HepG2 (cell line): ENCODE results near the gene NRIP2. TPM values are rescaled to one million over a fixed set of nuclear protein-coding genes. Genes with fewer than 3 reads are reported as not detected.

Source experiments
- ATAC-seq: fragments of 200-7000 bp; cut with Tn5 transposase; 3 replicates; pipeline ENCODE4 v1.9.1; 2020; ENCODE audit warnings: mild to moderate bottlenecking, moderate library complexity
- BruUV-seq: library from RNA; stranded (reverse); fragments of 400-500 nt; replicated peaks from 2 replicates; lab custom pipeline; 2021; lab: Mats Ljungman, UMichigan
- CTCF ChIA-PET: fragments of 300-600 bp; formaldehyde crosslinking; extraction: SDS; loops from one replicate; lab custom pipeline; 2021; ENCODE audit warnings: low total read pairs, inconsistent platforms, low intra/inter-chr PET ratio; lab: Yijun Ruan, JAX
- POLR2A ChIA-PET: fragments of 350-600 bp; sonication (Branson Sonifier 250); formaldehyde crosslinking; loops from one replicate; lab custom pipeline; 2020; ENCODE audit warnings: antibody characterized with exemption, inconsistent platforms; lab: Yijun Ruan, JAX
- DNase-seq: peaks from one replicate; pipeline ENCODE4 v3.0.0-alpha.2; 2015; ENCODE audit warnings: low spot score
- FAIRE-seq: peaks from 3 replicates; lab custom pipeline; 2011; peaks lifted over from hg19 to GRCh38; lab: Jason Lieb, UNC
- H2AFZ ChIP-seq: one replicate; pipeline ENCODE4 v1.6.1; 2011; ENCODE audit warnings: low read length, inconsistent platforms
- H3K27ac ChIP-seq: fragments of 300-600 bp; 3 replicates; pipeline ENCODE4 v1.8.0; 2011; ENCODE audit warnings: mixed run types, mild to moderate bottlenecking, mixed read lengths, low read length, inconsistent platforms; ENCODE audit not compliant: insufficient read depth; ENCODE audit errors: extremely low read length
- H3K27me3 ChIP-seq, 2 experiments: fragments of 200-600 bp in 1 of 2; 2 replicates in 1 of 2; 3 replicates in 1 of 2; pipeline versions ENCODE4 v1.6.0 to v1.8.0; 2011; ENCODE audit warnings: low read length in 2 of 2, mild to moderate bottlenecking in 2 of 2, moderate library complexity in 2 of 2, inconsistent platforms in 1 of 2; ENCODE audit not compliant: insufficient read depth in 2 of 2, control insufficient read depth in 1 of 2
- H3K36me3 ChIP-seq, 2 experiments: fragments of 200-600 bp in 1 of 2; replicated peaks in 1 of 2; 2 replicates in 1 of 2; 3 replicates in 1 of 2; pipeline versions ENCODE4 v1.5.1 to v1.8.0; 2011; ENCODE audit warnings: low read length in 2 of 2, inconsistent platforms in 1 of 2; ENCODE audit not compliant: insufficient read depth in 2 of 2, control insufficient read depth in 1 of 2
- H3K4me1 ChIP-seq: 2 replicates; pipeline ENCODE4 v1.5.1; 2012; ENCODE audit warnings: low read length, inconsistent platforms; ENCODE audit not compliant: insufficient read depth
- H3K4me2 ChIP-seq: 2 replicates; pipeline ENCODE4 v1.6.0; 2011; ENCODE audit warnings: low read depth, low read length, inconsistent platforms
- H3K4me3 ChIP-seq, 3 experiments: fragments of 200-600 bp in 1 of 3; sonication (generic), shearing (Covaris generic) in 1 of 3; replicated peaks in 1 of 3; 2 replicates each; pipeline ENCODE4 v1.5.1; 2011 to 2016; ENCODE audit warnings: low read length in 3 of 3, inconsistent platforms in 2 of 3, low read depth in 2 of 3, mild to moderate bottlenecking in 2 of 3, control low read depth in 1 of 3, mixed read lengths in 1 of 3; ENCODE audit not compliant: insufficient read depth in 1 of 3
- H3K79me2 ChIP-seq: one replicate; pipeline ENCODE4 v1.6.1; 2011; ENCODE audit warnings: low read length, inconsistent platforms; ENCODE audit not compliant: insufficient read depth
- H3K9ac ChIP-seq: 2 replicates; pipeline ENCODE4 v1.6.0; 2011; ENCODE audit warnings: mild to moderate bottlenecking, low read depth, low read length, inconsistent platforms; ENCODE audit not compliant: insufficient read depth
- H3K9me3 ChIP-seq: 2 replicates; pipeline ENCODE4 v1.5.1; 2012; ENCODE audit warnings: mild to moderate bottlenecking, low read length
- H4K20me1 ChIP-seq: 2 replicates; pipeline ENCODE4 v1.6.0; 2011; ENCODE audit warnings: inconsistent platforms, mild to moderate bottlenecking, low read length, moderate library complexity; ENCODE audit not compliant: insufficient read depth
- CEBPB ChIP-seq: IDR thresholded peaks from 2 replicates; pipeline ENCODE4 v1.6.1; 2011; ENCODE audit warnings: low read depth, low read length, improper control_type of control experiment, borderline replicate concordance
- MBD4 ChIP-seq: IDR thresholded peaks from 2 replicates; pipeline ENCODE4 v1.6.1; 2012; ENCODE audit warnings: low read length, inconsistent platforms, borderline replicate concordance
- RFXAP ChIP-seq: sonication (generic); formaldehyde crosslinking; IDR thresholded peaks from 2 replicates; pipeline ENCODE4 v1.4.0; 2020; ENCODE audit warnings: missing genetic modification reagents, borderline replicate concordance
- ZFP41 ChIP-seq: sonication (generic); formaldehyde crosslinking; IDR thresholded peaks from 2 replicates; pipeline ENCODE4 v1.4.0; 2020; ENCODE audit warnings: mild to moderate bottlenecking, missing genetic modification reagents, borderline replicate concordance
- ZNF121 ChIP-seq: sonication (generic); formaldehyde crosslinking; IDR thresholded peaks from 2 replicates; pipeline ENCODE4 v1.5.0; 2020; ENCODE audit warnings: mild to moderate bottlenecking, missing genetic modification reagents
- ZNF329 ChIP-seq: sonication (generic); formaldehyde crosslinking; IDR thresholded peaks from 2 replicates; pipeline ENCODE4 v1.9.0; 2021; ENCODE audit warnings: low read depth, mild to moderate bottlenecking, missing genetic modification reagents
- ZNF362 ChIP-seq: sonication (generic); formaldehyde crosslinking; IDR thresholded peaks from 2 replicates; pipeline ENCODE4 v1.4.0; 2020; ENCODE audit warnings: missing genetic modification reagents, mild to moderate bottlenecking, borderline replicate concordance
- ZNF382 ChIP-seq: sonication (generic); formaldehyde crosslinking; IDR thresholded peaks from 2 replicates; pipeline ENCODE4 v1.5.0; 2020; ENCODE audit warnings: missing genetic modification reagents, mild to moderate bottlenecking, borderline replicate concordance
- ZNF609 ChIP-seq: sonication (generic); formaldehyde crosslinking; IDR thresholded peaks from 2 replicates; pipeline ENCODE4 v1.4.0; 2020; ENCODE audit warnings: mild to moderate bottlenecking, missing genetic modification reagents, borderline replicate concordance
- ZNF770 ChIP-seq: sonication (generic); formaldehyde crosslinking; IDR thresholded peaks from 2 replicates; pipeline ENCODE4 v1.5.0; 2020; ENCODE audit warnings: mild to moderate bottlenecking, missing genetic modification reagents
- ZNF784 ChIP-seq: sonication (generic); formaldehyde crosslinking; IDR thresholded peaks from 2 replicates; pipeline ENCODE4 v1.5.1; 2020; ENCODE audit warnings: missing genetic modification reagents, mild to moderate bottlenecking, borderline replicate concordance
- WGBS: methylation state at CpG from one replicate; pipeline ENCODE4 v1.1.6; 2017; ENCODE audit warnings: low lambda C conversion rate; 5-methylcytosine and 5-hydroxymethylcytosine counted together
- in situ Hi-C: cut with HindIII; loops from 2 replicates; pipeline ENCODE4 v1.10.0; 2017; ENCODE audit warnings: low pct_unique_long_range_greater_than_20kb; ENCODE audit not compliant: extremely low pct_ligation_motif_present
- intact Hi-C: fragments of 100-400 bp; cut with micrococcal nuclease; formaldehyde crosslinking; loops from one replicate; pipeline ENCODE4 v1.10.0; 2022; ENCODE audit not compliant: unreplicated experiment
- polyA plus RNA-seq, 8 experiments: library from polyadenylated mRNA; depleted of rRNA in 3 of 8; stranded (reverse) in 7 of 8; unstranded in 1 of 8; fragments of >200 nt; fragmentation: Illumina TruSeq in 4 of 8; extraction: Trizol in 4 of 8; gene quantifications; 2 replicates each; pipeline versions ENCODE4 v1.2.1 to v1.2.3, GENCODE V29; 2011 to 2016; ENCODE audit warnings: low read depth in 4 of 8, missing spikeins in 1 of 8, mixed read lengths in 1 of 8; ENCODE audit not compliant: insufficient read depth in 1 of 8
- total RNA-seq, 5 experiments: library from RNA; depleted of rRNA; stranded (reverse); fragments of >200 nt; fragmentation: Illumina TruSeq; extraction: Trizol; gene quantifications; 2 replicates each; pipeline ENCODE4 v1.2.3, GENCODE V29; 2016; ENCODE audit warnings: low read depth in 1 of 5

The NRIP2 gene
- total and polyA plus RNA-seq, 2 of the 13 experiments (the other 11 are each of a cell fraction or from before 2014, with no cell fraction given), result not detected

DNA sequence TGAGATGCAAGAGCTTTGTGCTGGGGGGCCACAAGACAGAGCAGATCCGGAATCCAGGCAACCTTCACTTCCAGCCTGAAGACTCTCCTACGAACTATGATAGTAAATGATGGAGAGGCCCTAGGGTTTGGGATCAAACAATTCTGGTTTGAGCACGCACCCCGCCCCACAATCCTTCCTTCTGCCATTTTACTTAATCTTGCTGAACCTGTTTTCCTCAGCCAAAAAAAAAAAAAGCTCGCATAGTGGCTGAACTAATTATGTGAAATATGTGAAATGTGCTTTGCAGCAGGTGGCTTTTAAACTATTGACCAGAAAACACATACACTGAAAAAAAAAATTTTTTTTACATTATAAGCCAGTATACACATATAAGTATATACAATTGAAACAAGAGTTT lies 23.0 kb downstream of the NRIP2 start (continued):
- no peak for TF ChIP-seq ZNF609 (CRISPR knock-in tag)
- TF ChIP-seq ZFP41 (CRISPR knock-in tag), result no peak
- no peak for TF ChIP-seq ZNF784

GRCh38 chr12:2806700-2807099 lies 28.1 kb downstream of the NRIP2 start:
- DNase-seq (no peak), FAIRE-seq (no peak), ATAC-seq (no peak)
- Histone ChIP-seq H3K79me2 (peaks cover 3% of the 10 kb centered on the region), H4K20me1 (no peaks in the 10 kb centered on the region; the same call in 1 of the 2 replicates), H3K9ac (no peak overlapping the region), H3K9me3 (no peaks in the 10 kb centered on the region), H3K4me3 (no peak overlapping the region), H3K4me1 (peaks cover 3% of the 10 kb centered on the region), H3K27me3 (no peaks in the 10 kb centered on the region), H2AFZ (no peak overlapping the region), H3K4me2 (no peak overlapping the region), H3K27ac (no peak overlapping the region), H3K36me3 (peaks cover 10 to 40% of the 10 kb centered on the region in 2 experiments; a peak in 4 of 5 replicates)
- ChIA-PET CTCF (no interaction called here), POLR2A (interaction anchor here (0.6 to 0.7 kb wide), 2 partner anchors 11 to 13 kb away, joined by 3 read pairs; no protein-coding TSS in a partner anchor)
- 95% methylated on average over 6 of the region's 6 CpGs for WGBS
- intact Hi-C loops (no loop called here), in situ Hi-C loops (no loop called here)
- TF ChIP-seq RFXAP (no peak), ZNF770 (CRISPR knock-in tag) (peak; percentile 28; the same call in 1 of the 2 replicates), ZNF362 (CRISPR knock-in tag) (0 out of 2 replicates have a peak, but pooled peaks have one; percentile 24), CEBPB (peak; percentile 41; the same call in 1 of the 2 replicates), MBD4 (no peak), ZNF329 (CRISPR knock-in tag) (no peak), ZNF382 (no peak), ZNF121 (no peak)
- BruUV-seq, result no TSS peak
